GM12873 (cell line): Measurements from ENCODE around the gene STAC3.

ENCODE experiments used
- CTCF ChIP-seq: IDR thresholded peaks from 2 replicates; pipeline ENCODE4 v1.5.1; 2012; ENCODE audit warnings: low read depth, mild to moderate bottlenecking, moderate library complexity, low read length, control low read depth; ENCODE audit not compliant: insufficient read depth; ENCODE audit errors: missing control alignments

Gene STAC3

DNA sequence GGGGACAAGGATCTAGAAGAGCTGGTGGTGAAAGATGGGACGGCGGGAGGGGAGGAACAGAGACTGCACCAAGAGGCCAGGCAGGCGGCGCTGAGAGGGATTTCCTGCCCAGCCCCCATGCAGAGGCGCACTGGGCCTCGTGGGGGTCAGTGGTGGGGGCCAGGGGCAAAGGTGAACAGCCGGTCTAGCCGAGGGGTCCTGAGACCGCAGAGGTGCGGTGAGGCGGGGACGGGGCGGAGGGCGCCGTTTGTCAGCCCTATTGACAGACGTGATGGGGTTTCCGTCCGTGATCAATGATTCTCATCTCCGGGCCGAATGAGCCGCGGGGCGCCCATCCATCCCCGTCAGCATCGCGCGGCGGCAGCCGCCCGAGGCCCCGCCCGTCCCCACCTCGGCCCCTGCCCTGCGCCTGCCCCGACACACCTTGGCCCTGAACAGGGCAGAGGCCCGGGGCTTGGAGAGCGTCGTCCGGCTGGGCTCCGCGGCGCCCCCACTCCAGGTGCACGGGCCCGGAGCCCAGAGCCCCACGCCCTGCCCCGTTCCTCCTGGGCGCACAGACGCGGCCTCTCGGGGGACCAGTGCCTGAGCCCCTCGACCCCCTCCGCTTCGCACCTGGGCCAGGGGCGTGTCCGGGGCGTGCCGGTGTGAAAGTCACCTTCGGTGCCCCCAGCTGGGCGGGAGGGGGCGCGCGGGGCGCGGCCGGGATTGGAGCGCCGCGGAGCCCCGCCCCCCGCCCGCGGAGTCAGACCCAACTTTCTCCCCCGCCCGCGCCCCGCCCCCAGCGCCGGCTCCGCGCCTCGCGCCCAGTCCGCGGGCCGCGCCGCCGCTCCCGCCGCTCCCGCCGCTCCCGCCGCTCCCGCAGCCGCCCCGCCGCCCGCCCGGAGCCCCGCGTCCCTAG, 34.7 kb downstream of the STAC3 start, which contains the start of gene NXPH4:
TSS of gene NXPH4 (plus strand) at position 781 of the 898 bp plus-strand sequence. CDS start 176 bp downstream, outside the sequence.
- no peak for TF ChIP-seq CTCF

- TF ChIP-seq CTCF, result no peak
Measured at GRCh38 chr12:57215668-57216013, 35.3 kb downstream of the STAC3 start.

GRCh38 chr12:57215065-57215464, 35.9 kb downstream of the STAC3 start:
- no peak for TF ChIP-seq CTCF

DNA sequence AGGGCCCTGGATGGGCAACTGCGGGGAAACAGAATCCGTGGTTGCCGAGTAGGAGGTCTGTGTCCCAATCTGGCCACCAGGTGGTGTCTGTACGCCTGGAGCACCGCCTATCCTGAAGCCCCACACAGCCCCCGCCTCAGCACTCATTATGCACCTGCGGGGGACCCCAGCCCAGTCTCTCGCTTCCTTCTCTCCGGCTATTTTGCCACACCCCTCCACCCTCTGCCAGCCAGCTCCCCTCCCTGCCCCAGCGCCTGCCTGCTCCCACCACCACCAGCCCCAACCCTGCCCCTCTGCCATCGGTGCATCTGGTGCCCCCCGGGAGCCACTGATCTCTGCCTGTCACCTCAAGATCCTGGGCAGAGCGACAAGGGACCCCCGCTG, 36.6 kb downstream of the STAC3 start:
- peak; percentile 86 for TF ChIP-seq CTCF

DNA sequence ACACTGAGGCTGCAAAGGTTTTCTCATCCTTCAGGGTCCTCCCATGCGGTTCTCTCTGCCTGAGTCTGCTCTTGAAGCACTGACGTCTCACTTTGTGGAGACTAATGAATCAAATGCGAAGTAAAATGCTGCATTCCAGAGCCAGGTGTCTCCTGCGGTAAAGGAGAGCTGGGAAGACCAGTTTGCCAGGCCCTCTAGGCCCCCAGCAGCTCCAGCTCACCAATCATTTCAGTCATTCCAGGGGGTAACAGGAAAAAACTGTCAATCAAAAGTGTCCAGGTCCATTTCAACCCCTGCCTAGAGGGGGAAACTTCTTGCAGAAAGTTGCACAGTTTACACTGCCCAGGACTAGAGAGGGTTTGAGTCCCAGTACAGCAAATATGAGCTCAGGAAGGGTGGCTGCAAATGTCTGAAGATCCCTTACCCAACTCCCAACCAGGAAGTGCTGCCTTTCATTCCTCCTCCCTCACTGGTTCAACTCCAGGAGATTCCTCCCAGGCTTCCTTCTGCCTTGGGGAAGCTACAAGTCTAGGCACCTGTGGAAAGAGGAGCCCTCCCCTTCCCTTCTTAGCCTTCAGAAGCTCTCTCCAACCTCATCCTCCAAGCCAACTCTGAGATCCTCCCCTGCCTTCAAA, 37.1 kb downstream of the STAC3 start:
- no peak for TF ChIP-seq CTCF

GRCh38 chr12:57213058-57213715, 37.8 kb downstream of the STAC3 start:
- peak; percentile 93 for TF ChIP-seq CTCF

DNA sequence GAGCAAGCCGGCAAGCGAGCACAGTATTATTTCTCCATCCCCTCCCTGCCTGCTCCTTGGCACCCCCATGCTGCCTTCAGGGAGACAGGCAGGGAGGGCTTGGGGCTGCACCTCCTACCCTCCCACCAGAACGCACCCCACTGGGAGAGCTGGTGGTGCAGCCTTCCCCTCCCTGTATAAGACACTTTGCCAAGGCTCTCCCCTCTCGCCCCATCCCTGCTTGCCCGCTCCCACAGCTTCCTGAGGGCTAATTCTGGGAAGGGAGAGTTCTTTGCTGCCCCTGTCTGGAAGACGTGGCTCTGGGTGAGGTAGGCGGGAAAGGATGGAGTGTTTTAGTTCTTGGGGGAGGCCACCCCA, 38.3 kb downstream of the STAC3 start:
- TF ChIP-seq CTCF, result no peak
